Measurements from ENCODE around the gene HOPX.
"Not testable (repeated sequence)": the region's sequence is repeated elsewhere in the genome, so short reads cannot be mapped to it uniquely, and the experiment has no call there.

The HOPX gene, protein sequence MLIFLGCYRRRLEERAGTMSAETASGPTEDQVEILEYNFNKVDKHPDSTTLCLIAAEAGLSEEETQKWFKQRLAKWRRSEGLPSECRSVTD

DNA sequence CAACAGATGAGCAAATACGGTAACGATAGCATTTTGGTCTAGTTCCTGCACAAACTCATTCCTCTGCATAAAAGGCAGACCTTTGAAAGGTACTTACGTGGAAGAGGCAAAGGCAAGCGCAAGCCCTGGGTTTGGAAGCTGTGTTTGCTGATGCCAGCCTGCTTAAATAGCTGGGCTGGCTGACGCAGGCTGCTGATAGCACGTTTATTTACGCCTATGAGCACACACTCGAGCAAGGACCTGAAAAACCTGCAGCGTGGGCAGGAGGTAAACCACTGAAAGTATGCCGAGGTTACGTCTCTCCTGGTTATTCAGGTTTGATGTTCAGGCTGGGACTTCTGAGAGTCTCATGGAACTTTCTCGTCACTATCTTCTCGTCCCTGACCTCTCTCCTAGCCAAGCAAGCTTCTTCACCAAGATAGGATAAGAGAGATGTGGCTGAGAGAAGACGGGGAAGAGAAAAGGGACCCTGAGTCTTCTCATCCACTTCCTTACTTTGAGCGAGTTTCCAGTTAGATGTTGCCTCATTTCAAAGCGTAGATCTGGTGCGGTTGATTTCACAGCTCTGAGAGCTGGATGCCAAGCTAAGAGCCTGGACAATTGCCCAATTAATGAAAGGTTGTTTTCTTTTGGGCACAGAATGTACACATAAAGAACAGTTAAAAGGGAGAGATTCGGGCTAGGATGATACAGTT is at the start of gene HOPX:
Gene HOPX, minus strand, starts transcription at position 139 of the 695 bp plus-strand sequence. CDS start 23,480 bp downstream, outside the sequence.
- peak; percentile 72 to 73 for DNase-seq

DNA sequence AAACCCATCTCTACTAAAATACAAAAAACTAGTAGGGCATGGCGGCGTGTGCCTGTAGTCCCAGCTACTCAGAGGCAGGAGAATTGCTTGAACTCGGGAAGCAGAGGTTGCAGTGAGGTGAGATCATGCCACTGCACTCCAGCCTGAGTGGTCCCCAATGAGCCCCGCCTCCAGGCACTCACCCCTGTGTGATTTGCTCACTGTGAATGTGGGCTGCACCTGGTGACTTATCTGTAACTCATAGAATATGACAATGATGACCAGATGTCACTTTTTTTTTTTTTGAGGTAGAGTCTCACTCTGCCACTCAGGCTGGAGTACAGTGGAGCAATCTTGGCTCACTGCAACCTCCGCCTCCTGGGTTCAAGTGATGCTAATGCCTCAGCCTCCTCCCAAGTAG is 49.0 kb upstream of the HOPX start:
- no peak for DNase-seq

DNA sequence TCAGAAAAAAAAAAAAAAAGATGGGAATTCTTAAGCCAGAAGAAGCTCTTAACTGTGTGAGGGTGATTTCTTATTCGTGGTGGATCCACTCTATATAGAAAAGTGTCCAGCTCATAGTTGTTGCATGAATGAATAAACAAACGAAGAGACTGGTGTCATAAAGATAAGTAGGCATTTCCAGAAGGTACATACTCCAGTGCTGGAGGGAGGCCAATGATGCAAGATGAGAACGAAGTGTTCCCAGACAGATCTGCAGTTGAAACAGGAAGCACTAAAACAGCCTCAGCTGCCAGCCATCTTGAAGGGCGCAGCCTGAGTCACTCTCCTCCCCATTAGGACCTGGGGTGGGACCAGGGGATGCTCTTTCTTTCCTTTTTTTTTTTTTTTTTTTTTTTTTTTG is 47.4 kb upstream of the HOPX start:
- no peak for DNase-seq

DNA sequence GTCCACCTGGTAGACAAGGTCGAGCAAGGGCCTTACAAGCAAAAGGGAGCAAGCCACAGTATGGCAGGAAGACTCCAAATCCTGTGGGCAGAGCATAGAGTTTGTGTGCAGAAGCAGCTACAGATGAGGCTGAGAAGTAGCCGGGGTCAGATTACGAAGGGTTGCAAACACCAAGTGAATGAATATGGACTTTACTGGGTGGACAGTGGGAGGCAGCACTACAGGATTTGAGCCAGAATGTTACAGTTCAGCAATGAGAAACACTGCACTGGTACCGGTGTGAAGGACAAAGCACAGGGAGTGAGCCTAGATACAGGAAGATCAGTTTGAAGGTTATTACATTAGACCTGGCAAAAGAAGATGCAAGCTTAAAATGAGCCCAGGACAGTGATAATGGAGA is 46.1 kb upstream of the HOPX start:
- DNase-seq, result no peak

DNA sequence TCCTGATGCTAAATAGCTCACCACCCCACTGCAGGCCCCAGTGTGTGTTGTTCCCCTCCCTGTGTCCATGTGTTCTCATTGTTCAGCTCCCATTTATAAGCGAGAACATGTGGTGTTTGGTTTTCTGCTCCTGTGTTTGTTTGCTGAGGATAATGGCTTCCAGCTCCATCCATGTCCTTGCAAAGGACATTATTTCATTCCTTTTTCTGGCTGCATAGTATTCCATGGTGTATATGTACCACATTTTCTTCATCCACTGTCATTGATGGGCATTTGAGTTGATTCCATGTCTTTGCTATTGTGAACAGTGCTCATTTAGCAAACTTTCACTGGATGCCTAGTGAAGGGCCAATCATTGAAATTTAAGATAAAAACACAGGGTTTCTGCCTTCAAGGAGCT is 45.5 kb upstream of the HOPX start:
- not testable (repeated sequence) for DNase-seq

DNA sequence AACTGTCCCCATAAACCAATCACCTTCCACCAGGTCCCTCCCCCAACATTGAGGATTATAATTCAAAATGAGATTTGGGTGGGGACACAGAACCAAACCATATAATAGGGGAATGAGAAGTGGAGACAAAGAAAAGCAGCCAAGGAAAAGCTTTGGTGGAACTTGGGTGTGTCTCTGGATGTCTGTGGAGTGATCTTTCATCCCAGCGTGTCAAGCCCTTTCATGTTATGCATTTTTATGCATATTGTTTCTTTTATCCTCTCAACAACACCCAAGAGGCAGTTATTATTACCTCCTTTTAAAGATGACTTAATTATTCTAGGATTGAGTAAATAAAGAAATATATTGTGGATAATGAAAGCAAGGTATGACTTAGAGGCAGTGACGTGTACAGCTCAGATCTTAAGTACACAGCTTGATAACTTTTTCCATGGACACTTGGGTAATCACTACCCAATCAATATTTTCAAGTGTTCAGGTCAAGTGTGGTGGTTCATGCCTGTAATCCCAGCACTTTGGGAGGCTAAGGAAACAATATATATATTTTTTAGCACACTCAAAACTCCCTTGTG is 42.6 kb upstream of the HOPX start:
- DNase-seq, result no peak

DNA sequence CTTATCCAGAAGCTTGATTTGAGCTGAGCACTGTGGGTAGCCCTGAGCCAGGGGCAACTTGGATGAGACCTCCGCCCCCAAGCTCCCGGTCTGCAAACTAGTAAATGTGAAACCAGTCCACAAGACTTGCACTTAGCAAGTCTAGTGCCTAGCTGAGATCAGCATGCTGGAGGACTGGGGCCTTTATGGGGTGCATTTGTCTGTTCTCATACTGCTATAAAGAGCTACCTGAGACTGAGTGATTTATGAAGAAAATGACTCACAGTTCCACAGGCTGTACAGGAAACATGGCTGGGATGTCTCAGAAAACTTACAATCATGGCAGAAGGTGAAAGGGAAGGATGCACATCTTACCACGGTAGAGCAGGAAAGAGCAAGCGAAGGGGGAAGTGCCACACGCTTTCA is 42.1 kb upstream of the HOPX start:
- peak; percentile 37 to 49 for DNase-seq

DNA sequence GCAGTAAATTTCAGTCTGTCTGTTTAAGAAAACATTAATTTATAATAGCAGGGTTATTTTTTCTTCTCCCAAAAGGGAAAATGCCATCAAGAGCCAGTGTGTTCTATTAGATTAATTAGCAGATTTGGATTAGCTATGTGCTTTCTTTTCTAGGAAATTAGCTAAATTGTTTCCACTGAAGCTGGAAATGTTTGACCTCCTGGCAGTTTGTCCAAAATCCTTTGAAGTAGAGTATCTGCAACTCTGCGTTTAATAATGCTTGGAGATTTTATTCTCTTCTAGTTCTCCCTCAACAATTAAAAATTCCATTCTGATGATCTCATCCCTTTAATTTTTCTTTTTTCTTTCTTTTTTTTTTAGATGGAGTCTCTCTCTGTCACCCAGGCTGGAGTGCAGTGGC is 27.1 kb upstream of the HOPX start:
- no peak for DNase-seq

DNA sequence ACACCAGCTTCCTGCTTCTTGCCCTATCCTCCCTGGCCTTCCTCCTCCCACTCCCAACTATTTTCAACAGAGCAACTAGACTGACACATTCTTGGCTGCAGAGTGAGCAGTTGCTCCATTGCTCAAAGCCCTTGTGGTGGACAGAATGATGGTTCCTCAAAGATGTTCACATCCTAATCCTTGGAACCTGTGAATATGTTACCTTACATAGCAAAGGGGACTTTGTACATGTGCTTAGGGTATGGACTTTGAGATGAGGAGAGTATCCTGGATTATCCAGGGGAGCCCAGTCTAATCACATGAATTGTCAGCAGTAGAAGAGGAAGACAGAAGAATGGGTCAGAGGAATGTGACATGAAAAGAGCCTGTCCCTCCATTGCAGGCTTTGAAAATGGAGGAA is 24.9 kb upstream of the HOPX start:
- DNase-seq, result no peak

DNA sequence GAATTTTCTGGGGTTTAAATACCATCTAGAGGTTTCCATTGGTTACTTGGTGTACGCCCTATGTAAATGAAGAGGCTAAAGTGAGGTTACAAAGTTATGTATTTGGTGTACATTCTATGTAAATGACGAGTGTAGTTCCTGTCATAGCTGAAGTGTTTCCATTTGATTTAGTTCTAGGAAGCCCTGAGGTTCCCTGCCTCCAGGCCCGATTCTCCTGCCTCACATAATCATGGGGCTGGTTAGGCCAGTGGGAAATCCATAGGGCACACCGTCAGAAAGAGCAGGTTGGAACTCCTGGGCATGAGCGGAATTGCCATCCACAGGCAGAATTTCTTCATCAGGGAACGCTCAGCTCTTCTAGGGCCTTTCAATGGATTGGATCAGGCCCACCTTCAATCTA is 24.2 kb upstream of the HOPX start:
- DNase-seq, result no peak

DNA sequence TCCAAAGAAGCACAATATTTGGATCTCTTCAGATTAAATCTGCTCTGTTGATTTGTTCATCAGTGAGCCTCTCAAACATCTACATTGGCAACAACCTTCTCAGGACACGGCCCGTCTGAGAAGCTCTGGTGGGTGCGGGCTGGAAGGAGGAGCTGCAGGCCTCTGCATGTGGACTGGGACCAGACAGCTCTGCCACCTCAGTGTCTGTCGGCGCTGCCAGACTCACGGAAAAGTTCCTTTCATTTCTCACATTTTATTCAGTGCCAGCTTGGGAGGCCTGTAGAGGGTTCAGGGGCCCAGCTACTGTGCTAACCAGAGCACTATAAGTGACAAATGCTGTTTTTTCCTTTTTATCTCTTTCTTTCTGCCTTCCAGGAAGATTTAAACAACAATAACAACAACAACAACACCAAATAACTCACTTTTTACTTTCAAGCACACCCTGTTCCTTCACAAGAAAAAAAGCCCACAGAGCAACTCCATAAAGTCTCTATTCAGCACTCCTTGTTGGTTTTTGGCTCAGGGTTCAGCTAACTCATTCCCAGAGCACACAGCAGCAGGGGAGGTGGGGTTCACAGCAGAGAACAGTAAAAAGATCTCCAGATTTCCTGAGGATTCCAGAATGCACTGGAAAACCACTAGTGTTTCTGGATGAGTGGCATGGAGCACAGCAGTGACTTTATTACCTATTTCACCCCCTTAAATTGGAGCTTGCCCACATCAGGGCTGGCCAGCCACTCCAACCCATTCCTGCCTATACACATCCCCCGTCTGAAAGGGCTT is 23.2 kb upstream of the HOPX start:
- no peak for DNase-seq

DNA sequence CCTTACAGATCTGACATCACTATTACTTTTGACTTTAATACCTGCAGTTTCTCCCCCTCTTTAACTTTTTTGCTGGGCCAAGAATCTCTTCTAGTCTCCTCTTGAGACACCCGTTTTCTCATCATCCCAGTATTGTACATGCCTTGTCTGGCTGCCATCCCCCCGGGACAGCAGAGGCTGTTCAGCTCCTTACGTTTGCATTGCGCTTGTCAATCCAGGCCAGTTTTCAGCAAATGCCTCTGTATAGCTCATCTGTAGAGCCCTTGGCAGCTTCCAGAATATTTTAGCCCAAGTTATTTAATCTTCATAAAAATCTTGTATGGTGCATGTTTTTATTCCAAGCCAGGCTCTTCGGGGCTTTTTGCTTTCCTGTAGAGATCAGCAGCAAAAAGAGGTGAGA is 22.3 kb upstream of the HOPX start:
- DNase-seq, result no peak

DNA sequence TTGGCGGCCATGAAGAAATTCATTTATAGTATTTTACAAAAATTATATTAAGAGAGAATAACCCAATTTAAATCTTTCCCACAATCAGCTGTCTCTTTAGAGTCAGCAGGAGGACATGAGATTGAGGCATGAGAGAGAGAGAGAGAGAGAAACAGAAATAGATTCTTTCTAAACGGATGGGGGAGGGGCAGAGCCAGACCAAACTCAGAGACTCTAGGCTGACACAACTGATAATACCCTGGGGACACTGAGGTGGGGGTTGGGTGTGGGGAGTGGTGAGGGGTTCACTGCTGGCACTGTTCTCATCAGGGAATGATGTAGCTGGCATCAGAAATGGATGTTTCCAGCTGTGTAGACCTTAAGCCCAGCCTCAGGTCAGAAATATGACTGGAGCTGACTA is 20.5 kb upstream of the HOPX start:
- no peak for DNase-seq

DNA sequence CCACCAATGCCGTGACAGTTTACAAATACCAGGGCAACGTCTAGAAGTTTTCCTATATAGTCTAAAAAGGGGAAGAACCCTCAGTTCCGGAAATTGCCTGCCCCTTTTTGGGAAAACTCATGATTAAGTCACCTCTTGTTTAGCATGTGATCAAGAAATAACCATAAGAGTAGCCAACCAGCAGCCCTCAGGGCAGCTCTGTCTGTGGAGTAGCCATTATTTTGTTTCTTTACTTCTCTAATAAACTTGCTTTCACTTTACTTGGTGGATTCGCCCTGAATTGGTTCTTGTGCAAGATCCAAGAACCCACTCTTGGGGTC is 20.0 kb upstream of the HOPX start:
- no peak for DNase-seq

DNA sequence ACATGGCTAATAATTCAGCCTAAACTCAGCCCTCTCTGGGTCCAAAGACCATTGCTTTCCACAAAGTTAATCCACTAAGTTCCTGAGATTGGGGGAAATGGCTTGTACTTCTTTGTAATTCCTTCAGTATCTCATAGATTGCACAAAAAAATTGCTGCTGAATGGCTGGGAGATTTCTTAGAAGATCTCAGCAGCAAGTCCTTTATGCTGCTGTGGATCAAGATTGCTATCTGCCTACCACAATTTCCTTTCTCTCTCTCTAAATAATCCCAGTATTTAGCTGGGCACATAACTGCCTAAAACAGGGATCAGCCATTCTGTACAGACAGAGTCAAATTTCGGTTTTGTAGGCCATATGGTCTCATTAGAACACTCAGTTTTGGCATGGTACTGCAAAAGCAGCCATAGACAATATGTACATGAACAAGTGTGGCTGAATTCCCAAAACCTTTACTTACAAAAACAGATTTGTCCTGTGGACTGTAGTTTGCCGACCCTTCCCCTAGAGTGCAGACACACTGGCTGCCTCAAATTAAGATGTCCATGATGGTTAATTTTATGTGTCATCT is 18.5 kb upstream of the HOPX start:
- no peak for DNase-seq

DNA sequence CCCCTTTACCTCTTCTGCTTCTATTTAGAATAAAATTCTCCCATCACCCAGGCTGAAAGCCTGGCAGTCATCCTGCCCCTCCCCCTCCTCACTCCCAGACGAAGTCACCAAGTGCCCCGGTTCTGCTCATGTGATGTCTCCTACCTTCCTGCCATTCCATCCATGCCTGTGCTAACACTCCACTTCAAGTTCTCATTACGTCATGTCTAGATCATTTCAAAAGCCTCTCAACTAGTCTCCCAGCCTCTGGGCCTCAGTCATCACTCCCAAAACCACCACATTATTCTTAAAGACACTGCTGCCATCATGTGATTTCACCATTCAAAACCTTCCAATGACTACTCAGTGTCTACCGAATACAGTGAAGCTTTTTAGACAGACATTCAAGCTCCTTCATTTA is 17.2 kb upstream of the HOPX start:
- DNase-seq, result no peak

DNA sequence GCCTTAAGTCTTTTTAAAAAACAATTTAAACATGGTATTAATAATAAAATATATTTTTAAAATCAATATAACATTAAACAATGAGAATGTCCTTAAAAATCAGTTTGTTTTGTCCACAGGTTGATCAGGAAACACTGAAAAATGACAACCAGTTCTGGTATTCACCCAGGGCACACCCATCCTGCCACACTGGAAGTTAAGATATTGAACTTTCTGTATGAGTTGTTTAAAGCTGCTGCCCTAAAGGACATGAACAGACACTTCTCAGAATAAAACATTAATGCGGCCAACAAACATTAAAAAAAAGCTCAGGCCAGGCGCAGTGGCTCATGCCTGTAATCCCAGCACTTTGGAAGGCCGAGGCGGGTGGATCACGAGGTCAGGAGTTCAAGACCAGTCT is 15.0 kb upstream of the HOPX start:
- DNase-seq, result no peak

DNA sequence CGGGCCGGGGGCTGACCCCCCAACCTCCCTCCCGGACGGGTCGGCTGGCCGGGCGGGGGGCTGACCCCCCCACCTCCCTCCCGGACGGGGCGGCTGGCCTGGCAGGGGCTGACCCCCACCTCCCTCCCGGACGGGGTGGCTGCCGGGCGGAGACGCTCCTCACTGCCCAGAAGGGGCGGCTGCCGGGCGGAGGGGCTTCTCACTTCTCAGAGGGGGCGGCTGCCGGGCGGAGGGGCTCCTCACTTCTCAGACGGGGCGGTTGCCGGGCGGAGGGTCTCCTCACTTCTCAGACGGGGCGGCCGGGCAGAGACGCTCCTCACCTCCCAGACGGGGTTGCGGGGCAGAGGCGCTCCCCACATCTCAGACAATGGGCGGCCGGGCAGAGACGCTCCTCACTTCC is 12.4 kb upstream of the HOPX start:
- DNase-seq, result not testable (repeated sequence)

DNA sequence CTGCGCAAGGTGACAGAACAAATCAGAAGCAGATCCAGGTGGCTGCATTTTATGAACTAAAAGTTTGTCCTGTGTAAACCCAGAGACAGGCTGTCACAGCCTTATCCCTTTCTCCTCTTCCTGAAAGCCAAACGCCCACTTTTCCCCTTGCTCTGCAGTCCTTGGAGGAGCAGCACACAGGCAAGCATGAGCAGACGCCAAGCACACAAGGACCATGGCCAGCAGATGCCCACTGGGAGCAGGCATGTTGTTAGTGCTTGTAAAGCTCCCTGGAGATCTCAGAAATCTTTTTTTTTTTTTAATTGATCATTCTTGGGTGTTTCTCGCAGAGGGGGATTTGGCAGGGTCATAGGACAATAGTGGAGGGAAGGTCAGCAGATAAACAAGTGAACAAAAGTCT is 11.5 kb upstream of the HOPX start:
- DNase-seq, result no peak

DNA sequence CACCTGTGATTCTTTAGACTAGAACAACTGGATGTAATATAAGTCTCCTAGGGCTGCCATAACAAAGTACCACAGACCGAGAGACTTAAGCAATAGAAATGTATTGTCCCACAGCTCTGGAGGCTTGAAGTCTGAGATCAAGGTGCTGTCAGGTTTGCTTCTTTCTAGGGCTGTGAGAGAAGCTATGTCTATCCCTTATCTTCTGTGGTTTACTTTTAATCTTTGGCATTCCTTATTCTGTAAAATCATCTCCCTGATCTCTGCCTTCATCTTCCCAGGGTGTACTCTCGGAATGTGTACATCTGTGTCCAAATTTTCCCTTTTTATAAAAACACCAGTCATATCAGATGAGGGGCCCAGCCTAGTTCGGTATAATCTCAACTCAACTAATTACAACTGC is 10.3 kb upstream of the HOPX start:
- DNase-seq, result no peak

DNA sequence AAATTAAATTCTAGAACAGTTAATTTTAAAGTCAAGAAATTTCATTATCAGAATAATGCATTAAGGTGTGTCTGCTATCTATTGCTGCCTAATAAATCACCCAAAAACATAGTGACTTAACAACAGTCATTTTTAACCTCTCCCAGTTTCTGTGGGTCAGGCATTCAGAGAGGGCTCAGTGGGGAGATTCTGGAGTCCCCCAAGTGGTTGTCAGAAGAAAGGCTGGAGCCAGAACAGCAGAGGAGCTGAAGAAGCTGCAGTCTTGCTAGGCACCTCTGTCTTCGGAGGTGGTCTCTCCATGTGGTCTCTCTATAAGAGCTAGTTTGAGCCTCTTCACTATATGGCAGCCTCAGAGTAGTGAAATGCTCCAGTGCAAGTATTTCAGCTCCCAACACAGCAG is 9.3 kb upstream of the HOPX start:
- no peak for DNase-seq

DNA sequence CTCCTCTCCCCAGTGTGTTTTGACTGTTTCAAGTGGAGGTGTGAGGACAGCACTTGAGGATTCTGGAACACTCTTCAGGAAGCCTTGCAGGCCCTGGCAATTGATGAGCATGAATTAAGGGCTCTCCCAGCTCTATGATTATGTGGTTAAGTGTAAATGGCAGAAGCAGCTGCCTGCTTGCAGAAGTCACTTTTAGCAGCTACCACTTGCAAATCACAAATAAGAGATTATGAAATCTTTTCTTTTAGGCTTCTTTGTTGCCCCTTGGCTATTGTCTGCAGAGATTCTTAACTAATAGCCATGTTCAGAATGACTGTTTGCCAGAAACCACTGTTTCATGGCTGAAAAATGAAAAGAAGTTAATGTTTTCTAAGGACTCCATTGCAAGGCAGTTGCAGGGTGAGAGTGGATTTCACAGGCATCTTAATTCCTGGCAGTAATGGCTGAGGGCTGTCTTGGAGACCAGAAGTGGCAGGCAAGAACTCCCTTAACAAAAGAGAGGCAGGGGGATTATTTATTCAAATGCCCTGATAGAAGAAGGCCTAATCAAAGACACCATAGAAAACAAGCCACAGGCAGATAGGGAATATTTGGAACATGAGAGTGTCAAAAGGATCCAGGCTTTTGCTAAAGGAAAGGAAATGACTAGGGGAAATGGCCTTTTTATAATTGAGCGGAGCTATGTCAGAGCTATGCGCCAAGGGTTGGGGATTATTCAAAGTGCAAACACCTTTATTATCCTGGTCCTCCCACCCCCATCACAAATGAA is 8.3 kb upstream of the HOPX start:
- DNase-seq, result no peak

DNA sequence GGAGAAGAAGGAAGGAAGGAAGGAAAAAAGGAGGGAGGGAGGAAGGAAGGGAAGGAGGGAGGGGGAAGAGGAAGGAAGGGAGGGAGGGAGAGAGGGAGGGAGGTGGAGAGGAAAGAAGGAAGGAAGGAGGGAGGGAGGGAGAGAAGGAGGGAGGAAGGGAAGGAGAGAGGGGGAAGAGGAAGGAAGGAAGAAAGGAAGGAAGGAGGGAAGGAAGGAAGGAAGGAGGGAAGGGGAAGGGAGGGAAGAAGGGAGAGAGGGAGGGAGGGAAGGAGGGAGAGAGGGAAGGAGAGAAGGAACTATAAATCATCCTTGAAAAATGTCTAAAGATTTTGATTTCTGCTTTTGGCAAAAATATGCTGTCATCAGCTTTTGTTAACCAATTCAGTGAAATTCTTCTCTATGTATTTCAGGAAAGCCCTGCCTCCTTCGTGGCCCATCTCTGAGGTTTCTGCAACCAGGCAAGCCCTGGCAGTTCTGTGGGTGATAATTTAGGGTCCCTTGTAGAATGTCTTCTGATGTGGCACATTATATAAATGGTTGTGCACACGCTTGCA is 7.1 kb upstream of the HOPX start:
- DNase-seq, result no peak

All from stimulated activated CD4-positive, alpha-beta T cell treated with anti-CD3 and anti-CD28 coated beads, Interleukin-2, amount 100 ng/mL, for 24 hours (primary cell).